Measurements from ENCODE around the gene APOM.

The APOM gene

DNA sequence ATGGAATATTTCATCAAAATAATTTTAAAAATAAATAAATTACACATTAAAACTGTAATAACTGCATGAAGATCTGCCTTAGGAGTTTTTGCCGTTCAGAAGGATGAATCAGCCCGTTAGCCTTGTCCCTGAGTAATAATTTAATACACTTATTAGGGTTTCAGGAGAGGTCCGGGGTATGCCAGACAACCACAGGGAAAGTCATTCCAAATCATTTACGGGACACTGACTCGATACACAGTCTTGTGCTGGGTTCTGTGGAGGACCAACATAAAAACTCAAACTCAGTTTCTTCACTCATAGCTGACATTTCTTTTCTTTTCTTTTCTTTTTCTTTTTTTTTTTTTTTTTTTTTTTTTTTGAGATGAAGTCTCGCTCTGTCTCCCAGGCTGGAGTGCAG is 50.2 kb downstream of the APOM start:
- FAIRE-seq (no peak), DNase-seq (ENCODE audit: low spot score) (no peak)

DNA sequence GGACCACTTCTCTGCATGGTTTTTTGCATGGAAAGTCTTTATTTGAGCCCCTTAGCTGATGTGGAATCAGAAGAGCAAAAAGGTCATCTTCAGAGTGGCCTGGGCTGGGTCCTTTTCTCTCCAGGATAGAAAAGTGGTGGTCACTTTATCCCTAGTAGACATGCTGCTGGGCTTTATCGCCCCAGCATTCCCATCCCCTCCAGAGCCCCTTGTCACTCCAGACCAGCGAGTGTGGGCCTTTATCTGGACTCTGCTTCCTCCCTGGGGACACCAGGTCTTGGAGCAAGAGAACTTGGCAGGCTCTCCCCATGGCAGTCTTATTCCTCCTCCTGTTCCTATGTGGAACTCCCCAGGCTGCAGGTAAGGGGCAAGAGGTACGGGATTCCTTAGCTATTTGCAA is 50.9 kb downstream of the APOM start, which contains the start of gene LY6G6F:
LY6G6F (plus strand) TSS at position 268 of the 400 bp plus-strand sequence; CDS start at position 309, 41 bp downstream.
- FAIRE-seq: no peak
- DNase-seq (ENCODE audit: low spot score): no peak

DNA sequence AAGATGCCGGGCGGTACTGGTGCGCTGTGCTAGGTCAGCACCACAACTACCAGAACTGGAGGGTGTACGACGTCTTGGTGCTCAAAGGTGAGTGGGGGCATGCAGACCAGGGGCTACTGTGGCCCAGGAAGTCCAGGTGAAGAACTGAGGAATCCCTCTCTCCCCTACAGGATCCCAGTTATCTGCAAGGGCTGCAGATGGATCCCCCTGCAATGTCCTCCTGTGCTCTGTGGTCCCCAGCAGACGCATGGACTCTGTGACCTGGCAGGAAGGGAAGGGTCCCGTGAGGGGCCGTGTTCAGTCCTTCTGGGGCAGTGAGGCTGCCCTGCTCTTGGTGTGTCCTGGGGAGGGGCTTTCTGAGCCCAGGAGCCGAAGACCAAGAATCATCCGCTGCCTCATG is 52.0 kb downstream of the APOM start:
- DNase-seq (ENCODE audit: low spot score): no peak
- no peak for FAIRE-seq

Data from RCC 7860 (cell line).